GM08714 (cell line): Measurements from ENCODE around the gene ST6GALNAC1.
"Not testable (repeated sequence)": the region's sequence is repeated elsewhere in the genome, so short reads cannot be mapped to it uniquely, and the experiment has no call there.

Source experiments
- H3K4me3 ChIP-seq: fragments of 200-500 bp; sonication (Bioruptor generic); 2 replicates; pipeline ENCODE4 v1.5.1; 2014; ENCODE audit warnings: mild to moderate bottlenecking, low read length, inconsistent platforms
- ZNF274 ChIP-seq: IDR thresholded peaks from 2 replicates; pipeline ENCODE4 v1.6.1; 2012; ENCODE audit warnings: mild to moderate bottlenecking, low read depth, low read length

The ST6GALNAC1 gene

GRCh38 chr17:76614912-76615617 is 28.5 kb downstream of the ST6GALNAC1 start:
- H3K4me3 ChIP-seq, result no peak overlapping the region
- no peak for TF ChIP-seq ZNF274

- H3K4me3 ChIP-seq, result not testable (repeated sequence)
These were observed 29.3 kb downstream of the ST6GALNAC1 start for GRCh38 chr17:76614064-76614759.

- no peak overlapping the region for H3K4me3 ChIP-seq
- TF ChIP-seq ZNF274, result no peak
These were observed 30.3 kb downstream of the ST6GALNAC1 start for GRCh38 chr17:76612977-76613851.

- H3K4me3 ChIP-seq, result no peak overlapping the region
- TF ChIP-seq ZNF274, result no peak
These were observed 31.1 kb downstream of the ST6GALNAC1 start for GRCh38 chr17:76612465-76612864.

GRCh38 chr17:76611758-76612157 is 31.8 kb downstream of the ST6GALNAC1 start:
- TF ChIP-seq ZNF274, result no peak
- H3K4me3 ChIP-seq, result no peak overlapping the region

GRCh38 chr17:76611080-76611749 is 32.3 kb downstream of the ST6GALNAC1 start:
- not testable (repeated sequence) for H3K4me3 ChIP-seq

- H3K4me3 ChIP-seq, result not testable (repeated sequence)
These were observed 36.9 kb downstream of the ST6GALNAC1 start for GRCh38 chr17:76606685-76607084.

GRCh38 chr17:76601065-76601464 is 42.5 kb downstream of the ST6GALNAC1 start:
- no peak for TF ChIP-seq ZNF274
- no peak overlapping the region for H3K4me3 ChIP-seq

- no peak overlapping the region for H3K4me3 ChIP-seq
- no peak for TF ChIP-seq ZNF274
These were observed 43.7 kb downstream of the ST6GALNAC1 start for GRCh38 chr17:76599694-76600460.

GRCh38 chr17:76598004-76598439 is 45.5 kb downstream of the ST6GALNAC1 start:
- H3K4me3 ChIP-seq, result no peak overlapping the region

GRCh38 chr17:76597156-76598003 is 46.2 kb downstream of the ST6GALNAC1 start:
- no peak for TF ChIP-seq ZNF274

More at GRCh38 chr17:76598004-76598439, 45.5 kb downstream of the ST6GALNAC1 start:
- TF ChIP-seq ZNF274, result no peak

GRCh38 chr17:76594690-76595089 is 48.9 kb downstream of the ST6GALNAC1 start:
- no peak for TF ChIP-seq ZNF274
- no peak overlapping the region for H3K4me3 ChIP-seq

More at GRCh38 chr17:76597156-76598003, 46.2 kb downstream of the ST6GALNAC1 start:
- no peak overlapping the region for H3K4me3 ChIP-seq

- no peak for TF ChIP-seq ZNF274
- H3K4me3 ChIP-seq, result no peak overlapping the region
These were observed 49.6 kb downstream of the ST6GALNAC1 start for GRCh38 chr17:76593959-76594358.
